Stimulated activated CD4-positive, alpha-beta T cell treated with anti-CD3 and anti-CD28 coated beads, Interleukin-12 subunit alpha, Interleukin-12 subunit beta, amount 100 ng/mL, for 48 hours (primary cell): ENCODE data around the gene CCT3.
"Not testable (repeated sequence)": the region's sequence is repeated elsewhere in the genome, so short reads cannot be mapped to it uniquely, and the experiment has no call there.

Experiments
- DNase-seq, 3 donors: peaks; one replicate each; pipeline ENCODE4 v3.0.0-alpha.2; 2020; ENCODE audit warnings: low read depth in 2 of 3, low spot score in 1 of 3

The CCT3 gene

DNA sequence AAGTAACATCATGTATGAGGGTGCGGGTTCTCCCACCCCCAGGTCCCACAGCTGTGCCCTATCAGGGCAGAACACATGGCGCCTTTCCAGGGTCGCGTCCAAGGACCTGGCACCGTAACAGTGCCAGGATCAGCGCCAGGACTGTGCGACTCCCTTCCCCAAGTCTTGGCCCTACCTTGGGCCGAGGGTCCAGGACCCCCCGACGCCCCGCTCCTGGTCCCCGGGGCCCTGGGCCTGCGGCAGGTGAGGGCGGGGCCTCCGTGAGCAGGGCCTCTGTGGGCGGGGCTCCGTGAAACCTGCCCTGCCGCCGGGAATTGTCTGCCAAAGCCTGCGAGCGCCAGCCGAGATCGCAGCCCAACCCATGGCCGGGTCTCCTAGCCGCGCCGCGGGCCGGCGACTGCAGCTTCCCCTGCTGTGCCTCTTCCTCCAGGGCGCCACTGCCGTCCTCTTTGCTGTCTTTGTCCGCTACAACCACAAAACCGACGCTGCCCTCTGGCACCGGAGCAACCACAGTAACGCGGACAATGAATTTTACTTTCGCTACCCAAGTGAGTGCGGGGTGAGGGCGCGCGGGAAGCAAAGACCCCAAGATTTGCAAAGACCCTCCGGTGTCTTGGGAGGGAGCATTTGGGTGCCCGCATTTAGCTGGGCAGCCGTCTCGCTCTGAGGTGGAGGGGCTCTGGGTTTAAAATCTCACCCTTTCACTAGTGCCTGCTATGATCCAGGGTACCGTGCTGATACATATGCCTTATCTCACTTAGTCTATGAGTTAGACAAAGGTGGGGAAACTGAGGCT lies 31.0 kb upstream of the CCT3 start, which contains the start of gene RHBG:
RHBG (plus strand) TSS at position 323 of the 796 bp plus-strand sequence; CDS start at position 362, 39 bp downstream.
- DNase-seq = no peak

DNA sequence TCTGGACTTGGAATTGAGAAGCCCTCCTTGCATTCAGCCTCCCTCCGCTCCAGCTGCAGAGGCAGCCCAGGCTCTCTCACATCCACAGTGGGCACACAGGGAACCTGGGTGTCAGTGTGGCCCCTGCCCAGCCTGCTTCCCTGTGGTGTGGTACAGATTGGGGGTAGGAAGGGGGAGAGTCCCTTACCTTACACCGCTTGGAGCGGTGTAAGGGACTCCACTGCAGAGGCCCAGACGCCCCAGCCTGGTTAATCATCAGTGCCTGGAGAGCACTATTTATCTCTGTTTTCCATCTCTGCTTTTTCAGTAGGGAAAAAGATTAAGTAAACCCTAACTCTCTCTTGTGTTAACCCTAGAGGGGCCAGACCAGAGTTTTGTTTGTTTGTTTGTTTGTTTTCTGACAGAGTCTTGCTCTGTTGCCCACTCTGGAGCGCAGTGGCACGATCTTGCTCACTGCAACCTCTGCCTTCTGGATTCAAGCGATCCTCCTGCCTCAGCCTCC lies 30.1 kb upstream of the CCT3 start:
- DNase-seq = no peak

DNA sequence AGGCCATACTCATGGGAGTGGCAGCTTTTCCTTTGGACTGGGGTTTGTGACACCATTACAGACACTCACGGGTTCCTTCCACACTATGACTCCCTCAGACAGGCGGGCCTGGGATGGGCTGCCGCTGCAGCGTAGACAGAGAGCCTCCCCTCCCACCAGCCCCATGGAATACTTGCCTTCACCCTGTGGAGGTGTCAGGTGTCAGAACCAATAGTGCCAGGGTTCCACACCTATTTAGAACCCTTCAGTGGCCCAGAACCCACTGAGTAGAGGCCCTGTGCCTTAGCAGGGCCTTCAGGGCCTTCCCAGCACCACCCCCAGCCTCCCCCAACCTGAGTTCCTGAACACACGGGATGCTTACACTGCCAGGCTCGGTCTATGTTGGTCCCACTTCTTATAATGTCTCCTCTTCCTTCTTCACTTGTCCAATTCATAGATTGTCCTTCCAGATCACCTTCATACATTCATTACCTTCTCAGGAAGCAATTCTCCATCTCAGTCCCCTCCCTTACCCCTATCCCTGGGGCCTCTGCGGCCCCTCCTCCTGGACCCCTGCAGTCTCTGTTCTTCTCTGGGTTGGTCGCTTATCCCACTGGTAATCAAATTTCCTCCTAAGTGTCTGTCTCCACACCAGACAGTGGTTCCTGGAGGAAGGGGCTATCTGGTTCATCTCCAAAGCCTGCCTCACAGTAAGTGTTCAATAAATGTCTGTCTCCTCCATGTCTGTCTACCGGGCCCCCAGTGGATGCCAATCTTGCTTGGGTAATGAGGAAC lies 29.5 kb upstream of the CCT3 start:
- DNase-seq = no peak

DNA sequence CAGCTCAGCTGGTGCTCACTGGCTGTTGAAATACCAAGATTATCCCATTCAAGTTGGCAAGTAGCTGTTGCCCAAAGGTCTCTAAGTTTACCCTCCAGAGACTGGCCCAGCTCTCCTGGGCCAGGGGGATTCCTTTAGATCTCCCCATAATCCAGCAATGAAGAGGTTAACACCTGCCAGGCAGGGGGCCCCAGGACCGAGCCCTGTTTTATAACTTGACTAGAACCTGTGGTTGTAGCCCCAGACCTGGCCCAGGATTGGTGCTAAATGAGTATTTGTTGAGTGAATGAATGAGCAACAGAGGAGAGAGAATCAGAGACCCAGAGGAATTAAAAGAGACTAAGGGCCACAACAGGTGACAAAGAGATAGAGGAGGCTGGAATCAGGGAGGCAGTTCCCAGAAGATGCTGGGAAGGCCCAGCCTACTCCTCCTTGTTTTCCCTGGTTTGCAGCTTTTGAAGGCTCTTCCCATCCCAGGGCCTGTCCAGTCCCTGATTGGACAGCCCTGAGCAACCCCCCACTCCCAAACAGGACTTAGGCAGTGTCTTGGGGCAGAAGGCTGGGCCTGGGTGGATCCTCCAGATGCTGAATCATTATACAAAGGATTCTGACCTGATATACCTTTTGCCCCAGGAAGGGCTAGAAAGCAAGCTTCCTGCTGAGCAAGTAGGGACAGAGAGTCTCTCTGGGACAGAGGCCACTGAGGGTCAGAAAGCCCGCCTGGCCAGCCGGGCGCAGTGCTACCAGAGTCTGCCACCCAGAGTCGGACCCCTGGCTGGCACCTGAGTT lies 28.5 kb upstream of the CCT3 start:
- no peak for DNase-seq

DNA sequence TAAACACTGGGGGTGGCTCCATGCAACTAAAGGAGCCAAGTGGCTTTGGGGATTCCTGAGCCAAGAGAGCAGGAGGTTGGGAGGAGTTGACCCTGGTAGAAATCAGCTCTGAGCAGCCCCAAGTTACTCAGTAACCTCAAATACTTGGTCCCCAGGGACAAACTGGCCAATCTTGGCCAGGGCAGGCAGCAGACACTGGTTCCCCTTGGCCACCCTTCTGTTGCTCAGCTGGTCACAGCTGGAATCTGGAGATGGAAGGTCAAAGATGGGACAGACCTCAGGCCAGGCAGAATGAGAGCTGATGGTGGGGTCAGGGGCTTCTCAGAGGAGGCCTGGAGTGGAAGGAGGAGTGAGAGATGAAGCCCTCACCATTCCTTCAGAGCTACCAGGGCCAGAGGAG lies 27.7 kb upstream of the CCT3 start:
- no peak for DNase-seq

DNA sequence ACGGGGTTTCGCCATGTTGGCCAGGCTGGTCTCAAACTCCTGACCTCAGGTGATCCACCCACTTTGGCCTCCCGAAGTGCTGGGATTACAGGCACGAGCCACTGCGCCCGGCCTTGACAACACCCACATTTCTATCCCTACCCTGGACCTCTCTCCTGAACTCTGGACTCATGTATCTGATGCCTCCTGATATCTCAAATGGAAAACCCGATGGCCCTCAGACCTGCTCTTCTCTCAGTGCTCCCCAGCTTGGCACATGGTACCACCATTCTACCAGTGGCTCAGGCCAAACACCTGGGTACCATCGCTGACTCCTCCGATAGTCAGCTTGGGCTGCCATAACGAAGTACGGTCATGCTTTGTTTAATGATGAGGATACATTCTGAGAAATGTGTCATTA lies 22.4 kb upstream of the CCT3 start:
- no peak for DNase-seq

DNA sequence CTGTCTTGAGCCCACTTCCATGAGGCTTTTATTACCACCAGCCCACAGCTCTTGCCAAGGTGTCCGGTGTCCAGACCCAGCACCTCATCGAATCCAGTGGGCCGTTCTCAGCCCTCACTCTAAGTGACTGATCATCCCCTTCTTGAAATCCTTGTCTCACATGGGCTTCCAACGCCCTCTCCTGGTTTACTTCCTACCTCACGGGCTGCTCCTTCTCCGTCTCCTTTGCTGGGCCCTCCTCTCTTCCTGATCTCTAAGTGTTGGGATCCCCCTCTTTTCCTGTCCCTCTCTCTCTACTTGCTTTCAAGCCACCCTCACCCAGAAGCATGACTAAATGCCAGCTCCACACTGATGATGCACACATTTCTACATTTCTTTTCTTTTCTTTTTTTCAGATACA lies 21.9 kb upstream of the CCT3 start:
- DNase-seq = no peak

DNA sequence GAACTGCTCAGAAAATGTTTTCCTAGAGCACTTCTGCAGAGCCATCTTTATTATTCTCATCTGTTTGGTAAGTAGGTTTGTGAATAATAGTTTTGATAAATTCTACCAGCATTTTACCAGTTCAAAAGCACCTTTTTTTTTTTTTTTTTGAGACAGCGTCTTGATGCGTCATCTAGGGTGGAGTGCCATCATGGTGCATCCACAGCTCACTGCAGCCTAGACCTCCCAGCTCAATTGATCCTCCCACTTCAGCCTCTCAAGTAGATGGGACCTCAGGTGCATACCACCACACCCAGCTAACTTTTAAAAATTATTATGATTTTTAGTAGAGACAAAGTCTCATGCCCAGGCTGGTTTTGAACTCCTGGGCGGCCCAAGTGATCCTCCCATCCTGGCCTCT lies 21.2 kb upstream of the CCT3 start:
- DNase-seq = no peak

DNA sequence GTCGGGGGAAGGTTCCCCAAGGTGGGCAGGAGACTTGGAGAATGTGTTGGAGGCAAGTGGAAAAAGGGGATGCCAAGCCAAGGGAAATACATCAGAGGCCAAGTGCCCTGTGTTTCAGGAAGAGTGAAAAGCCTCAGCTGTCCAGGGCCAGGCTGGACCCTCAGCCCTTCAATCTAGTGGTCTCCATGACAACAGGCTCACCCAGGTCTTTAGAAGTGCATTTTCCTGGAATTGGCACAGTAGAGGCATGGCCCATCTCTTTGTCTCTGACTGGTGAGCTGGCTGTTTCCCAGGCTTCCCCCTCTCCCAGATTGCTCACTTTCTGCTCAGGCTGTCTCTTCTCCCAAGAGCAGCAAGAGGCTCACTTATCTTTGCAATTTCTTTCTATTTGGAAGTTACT lies 20.5 kb upstream of the CCT3 start:
- DNase-seq = no peak

DNA sequence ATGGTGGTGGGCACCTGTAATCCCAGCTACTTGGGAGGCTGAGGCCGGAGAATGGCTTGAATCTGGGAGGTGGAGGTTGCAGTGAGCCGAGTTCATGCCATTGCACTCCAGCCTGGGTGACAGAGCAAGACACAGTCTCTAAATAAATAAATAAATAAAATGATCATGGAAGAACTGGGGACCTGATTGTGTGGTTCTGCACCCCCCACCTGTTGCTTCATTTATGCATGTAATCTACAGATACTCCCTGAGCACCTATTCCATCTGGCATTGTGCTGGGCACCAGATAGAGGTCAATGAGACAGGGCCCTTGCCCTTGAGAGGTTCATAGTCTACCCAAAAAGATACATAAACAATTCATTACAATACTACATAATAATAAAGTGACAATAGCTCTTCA lies 19.9 kb upstream of the CCT3 start:
- DNase-seq = no peak

DNA sequence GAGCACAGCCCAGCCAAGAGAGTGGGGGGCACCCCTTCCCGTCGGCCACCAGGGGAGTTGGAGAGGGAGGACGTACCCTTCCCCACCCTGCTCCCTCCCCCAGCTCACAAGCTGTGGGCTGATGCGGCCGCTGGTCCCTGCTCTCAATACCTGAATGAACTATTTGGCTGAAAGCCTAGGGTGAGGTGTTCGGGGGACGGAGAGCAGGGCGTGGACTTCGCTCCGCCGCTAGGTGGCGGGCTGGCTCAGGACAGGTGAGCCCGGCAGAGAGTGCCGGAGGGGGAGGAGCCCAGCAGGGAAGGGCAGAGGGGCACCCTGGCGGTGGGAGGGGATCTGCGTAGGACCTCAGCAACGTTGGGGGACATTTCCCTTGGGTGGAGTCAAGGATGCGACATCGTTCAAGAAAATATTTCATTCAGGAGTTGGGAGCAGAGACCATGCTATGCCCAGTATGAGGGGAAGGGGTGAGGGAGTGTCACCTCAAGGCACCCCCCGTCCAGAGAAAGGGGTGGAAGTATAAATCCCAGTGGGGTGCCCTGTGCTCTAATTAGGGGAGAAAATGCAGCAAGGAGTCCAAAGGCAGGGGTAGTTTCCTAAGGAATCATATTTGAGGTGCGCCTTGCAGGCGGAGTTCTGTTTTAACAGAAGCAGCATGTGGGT lies 18.9 kb upstream of the CCT3 start:
- DNase-seq = peak; percentile 30 to 46 (median 43)

DNA sequence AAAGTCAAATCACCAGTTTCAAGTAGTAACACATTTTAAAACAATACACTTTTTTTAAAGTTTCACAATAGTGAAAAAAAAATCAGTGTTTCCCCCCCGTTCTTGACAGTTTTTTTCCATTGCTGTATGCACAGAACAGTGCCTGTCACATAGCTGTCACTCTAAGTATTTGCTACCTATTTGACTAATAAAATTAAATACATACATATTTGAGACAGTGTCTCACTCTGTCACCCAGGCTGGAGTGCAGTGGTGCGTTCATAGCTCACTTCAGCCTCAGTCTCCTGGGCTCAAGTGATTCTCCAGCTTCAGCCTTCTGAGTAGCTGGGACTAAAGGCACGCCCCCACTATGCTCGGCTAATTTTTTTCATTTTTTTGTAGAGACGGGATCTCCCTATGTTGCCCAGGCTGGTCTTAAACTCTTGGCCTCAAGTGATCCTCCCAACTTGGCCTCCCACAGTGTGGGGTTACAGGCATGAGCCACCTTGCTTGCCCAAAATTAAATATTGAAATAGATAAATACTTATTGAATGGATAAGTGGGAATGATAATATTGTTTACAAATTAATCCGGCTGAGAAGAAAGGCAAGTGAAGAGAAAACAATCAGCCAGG lies 18.3 kb upstream of the CCT3 start:
- DNase-seq = no peak

DNA sequence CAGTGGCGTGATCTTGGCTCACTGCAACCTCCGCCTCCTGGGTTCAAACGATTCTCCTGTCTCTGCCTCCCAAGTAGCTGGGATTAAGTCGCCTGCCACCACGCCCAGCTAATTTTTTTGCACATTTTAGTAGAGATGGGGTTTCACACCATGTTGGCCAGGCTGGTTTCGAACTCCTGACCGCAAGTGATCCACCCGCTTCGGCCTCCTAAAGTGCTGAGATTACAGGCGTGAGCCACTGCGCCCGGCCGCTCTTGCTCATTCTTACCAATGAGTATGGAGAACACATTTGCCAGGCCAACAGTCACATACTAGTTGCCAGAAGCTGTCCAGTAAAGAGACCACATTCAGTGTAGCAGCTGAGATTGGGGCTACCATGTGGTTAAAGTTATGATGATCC lies 14.4 kb upstream of the CCT3 start:
- DNase-seq = not testable (repeated sequence)

DNA sequence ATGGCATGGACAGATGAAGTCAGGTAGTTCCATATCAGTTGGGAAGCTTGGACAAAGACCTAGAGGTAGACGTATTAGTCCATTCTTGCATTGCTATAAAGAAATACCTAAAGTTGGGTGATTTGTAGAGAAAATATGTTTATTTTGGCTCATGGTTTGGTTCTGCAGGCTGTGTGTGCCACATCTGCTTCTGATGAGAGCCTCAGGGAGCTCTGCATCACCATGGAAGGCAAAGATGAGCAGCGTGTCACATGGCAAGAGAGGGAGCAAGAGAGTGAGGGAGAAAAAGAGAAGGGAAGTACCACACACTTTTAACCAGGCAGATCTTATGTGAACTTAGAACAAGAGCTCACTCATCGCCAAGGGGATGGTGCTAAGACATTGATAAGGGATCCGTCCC lies 9.2 kb upstream of the CCT3 start:
- DNase-seq = no peak

DNA sequence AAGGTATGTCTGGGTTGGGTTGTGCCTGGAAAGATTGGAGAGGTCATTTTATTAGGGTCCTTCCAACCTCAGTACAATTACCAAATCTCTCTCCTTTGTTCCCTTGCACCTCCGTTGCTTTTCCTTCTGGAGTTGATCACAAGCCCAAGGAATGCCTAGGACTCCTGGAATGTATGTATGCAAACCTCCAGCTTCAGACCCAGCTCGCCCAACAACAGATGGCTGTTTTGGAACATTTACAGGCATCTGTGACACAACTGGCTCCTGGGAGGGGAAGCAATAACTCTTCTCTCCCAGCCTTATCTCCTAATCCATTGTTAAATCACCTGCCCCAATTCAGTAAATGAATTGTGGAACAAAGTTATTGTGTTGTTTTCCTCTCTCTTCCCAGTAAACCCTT lies 8.5 kb upstream of the CCT3 start:
- DNase-seq = no peak

DNA sequence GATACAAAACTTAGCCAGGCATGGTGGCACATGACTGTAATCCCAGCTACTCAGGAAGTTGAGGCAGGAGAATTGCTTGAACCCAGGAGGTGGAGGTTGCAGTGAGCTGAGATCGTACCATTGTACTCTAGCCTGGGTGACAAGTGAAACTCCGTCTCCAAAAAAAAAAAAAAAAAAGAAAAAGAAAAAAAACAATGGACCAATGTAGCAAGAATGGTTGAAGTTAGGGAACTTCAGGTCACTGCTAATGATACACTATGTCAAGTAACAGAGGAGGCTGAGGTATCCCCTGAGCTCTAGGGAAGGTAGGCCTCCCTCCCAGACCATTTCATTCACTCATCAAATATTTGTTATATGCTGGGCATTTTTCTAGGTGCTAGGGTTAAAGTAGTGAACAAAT lies 7.9 kb upstream of the CCT3 start:
- DNase-seq = not testable (repeated sequence)

DNA sequence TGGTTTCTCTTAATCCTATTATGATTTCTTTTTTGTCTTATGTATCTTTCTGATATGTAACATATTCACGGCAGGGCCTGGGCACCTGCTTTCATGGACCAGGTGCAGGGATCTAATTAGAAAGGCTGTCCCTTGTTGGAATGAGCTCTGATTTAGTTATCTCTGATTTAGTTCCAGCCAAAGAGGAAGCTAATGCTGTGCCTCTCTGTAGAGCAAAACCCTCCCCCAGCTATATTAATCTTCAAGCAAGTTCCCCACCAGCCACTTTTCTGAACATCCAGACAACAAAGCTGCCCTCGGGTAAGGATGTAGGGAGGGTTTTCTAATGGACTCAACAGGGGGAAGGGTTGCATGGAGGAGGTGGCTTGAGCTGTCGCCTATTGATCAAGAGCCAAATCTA lies 6.3 kb upstream of the CCT3 start:
- DNase-seq = no peak

DNA sequence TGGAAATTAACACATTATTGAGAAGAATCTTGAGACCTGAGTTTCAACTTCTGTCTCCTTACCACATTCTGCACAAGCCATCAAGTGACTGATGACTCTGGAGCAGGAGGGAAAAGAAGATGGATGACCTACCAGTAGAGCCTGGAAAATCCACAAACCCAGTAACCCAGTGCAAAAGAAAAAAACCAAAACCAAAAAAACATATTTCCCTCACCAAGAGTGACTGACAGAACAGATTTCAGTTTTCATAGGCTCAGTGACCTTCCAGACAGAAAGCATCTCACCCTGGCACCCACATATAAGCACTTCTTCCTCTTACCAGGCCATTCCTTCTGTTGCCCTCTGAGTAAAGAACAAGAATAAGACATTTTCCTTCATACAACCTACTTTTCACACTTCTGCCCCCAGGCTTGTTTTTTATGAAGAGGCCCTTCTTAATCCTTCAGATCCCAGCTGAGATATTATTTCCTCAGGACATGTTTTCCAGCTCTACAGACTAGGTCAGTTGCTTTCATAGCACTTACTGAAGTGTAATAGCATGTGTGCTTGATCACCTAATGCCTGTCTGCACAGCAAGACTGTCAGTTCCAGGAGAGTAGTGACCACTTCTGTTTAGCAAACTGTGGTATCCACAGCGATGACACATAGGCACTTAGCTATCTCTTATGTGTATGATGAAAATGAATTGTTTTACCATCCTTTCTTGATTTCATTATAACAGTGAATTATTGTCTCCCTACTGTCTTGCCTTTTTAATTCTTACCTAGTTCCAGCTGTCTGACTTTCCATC lies 4.3 kb upstream of the CCT3 start:
- DNase-seq = no peak

DNA sequence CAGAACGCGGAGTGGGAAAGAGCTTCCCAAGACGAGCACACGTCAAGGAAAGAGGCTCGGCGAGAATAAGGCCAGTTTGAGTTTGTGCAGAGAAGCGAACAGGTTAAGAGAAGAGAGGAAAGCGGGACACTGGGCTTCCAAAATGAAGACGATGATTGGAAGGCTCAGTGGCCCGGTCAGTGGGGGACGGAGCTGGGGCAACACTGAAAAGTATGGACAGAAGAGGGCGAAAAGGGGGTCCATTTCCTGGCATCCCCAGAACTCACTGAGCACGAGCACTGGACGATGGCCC lies 258 bp downstream of the CCT3 start:
- DNase-seq = no peak
